K562 (cell line): Measurements from ENCODE around the gene EGLN1. TPM values are rescaled to one million over a fixed set of nuclear protein-coding genes. Genes with fewer than 3 reads are reported as not detected.

Experiments used
- ATAC-seq: fragments of 200-7000 bp; cut with Tn5 transposase; 3 replicates; pipeline ENCODE4 v1.9.1; 2020; ENCODE audit warnings: moderate library complexity
- BruUV-seq: library from RNA; stranded (reverse); fragments of 400-500 nt; replicated peaks from 2 replicates; lab custom pipeline; 2021; lab: Mats Ljungman, UMichigan
- CTCF ChIA-PET: fragments of 300-600 bp; formaldehyde crosslinking; extraction: SDS; loops from one replicate; lab custom pipeline; 2021; ENCODE audit warnings: low intra/inter-chr PET ratio; lab: Yijun Ruan, JAX
- POLR2A ChIA-PET: fragments of 300-600, 350-650 bp; sonication (Branson Sonifier 250); formaldehyde crosslinking; extraction: SDS; loops from one replicate; lab custom pipeline; 2021; ENCODE audit warnings: antibody characterized with exemption, inconsistent platforms; lab: Yijun Ruan, JAX
- DNase-seq, 4 experiments: peaks; one replicate each; pipeline versions ENCODE4 v3.0.0 to v3.0.0-alpha.2; 2011 to 2018; ENCODE audit warnings: low spot score in 3 of 4, mixed read lengths in 3 of 4; ENCODE audit errors: extremely low read depth in 1 of 4
- FAIRE-seq: peaks from 2 replicates; lab custom pipeline; 2011; peaks lifted over from hg19 to GRCh38; lab: Jason Lieb, UNC
- H2AFZ ChIP-seq: 2 replicates; pipeline ENCODE4 v1.6.0; 2011; ENCODE audit warnings: low read depth, low read length, control low read depth, inconsistent platforms
- H3K27ac ChIP-seq: fragments of 200-600 bp; 3 replicates; pipeline ENCODE4 v1.8.0; 2011; ENCODE audit warnings: low read depth, mild to moderate bottlenecking, control low read depth, inconsistent platforms, low read length, moderate library complexity, mixed read lengths; ENCODE audit errors: extremely low read depth
- H3K27me3 ChIP-seq, 2 experiments: fragments of 300-600 bp in 1 of 2; 2 replicates in 1 of 2; 3 replicates in 1 of 2; pipeline versions ENCODE4 v1.6.0 to v1.8.0; 2011; ENCODE audit warnings: inconsistent platforms in 2 of 2, low read length in 2 of 2, mild to moderate bottlenecking in 1 of 2, mixed read lengths in 1 of 2, moderate library complexity in 1 of 2; ENCODE audit not compliant: control insufficient read depth in 2 of 2, insufficient read depth in 2 of 2
- H3K36me3 ChIP-seq: fragments of 300-600 bp; 3 replicates; pipeline ENCODE4 v1.8.0; 2011; ENCODE audit warnings: mild to moderate bottlenecking, low read length, inconsistent platforms; ENCODE audit not compliant: control insufficient read depth, insufficient read depth
- H3K4me1 ChIP-seq, 2 experiments: fragments of 200-600 bp in 1 of 2; replicated peaks in 1 of 2; 2 replicates in 1 of 2; 3 replicates in 1 of 2; pipeline versions ENCODE4 v1.5.1 to v1.8.0; 2011; ENCODE audit warnings: inconsistent platforms in 2 of 2, low read length in 2 of 2, mild to moderate bottlenecking in 1 of 2, mixed read lengths in 1 of 2, moderate library complexity in 1 of 2; ENCODE audit not compliant: control insufficient read depth in 2 of 2, insufficient read depth in 2 of 2
- H3K4me2 ChIP-seq: 2 replicates; pipeline ENCODE4 v1.6.1; 2011; ENCODE audit warnings: low read length, control low read depth, inconsistent platforms, mixed read lengths; ENCODE audit not compliant: insufficient read depth
- H3K4me3 ChIP-seq: fragments of 200-600 bp; sonication (generic), shearing (Covaris generic); 2 replicates; pipeline ENCODE4 v1.5.1; 2016; ENCODE audit warnings: control low read depth, inconsistent platforms
- H3K79me2 ChIP-seq: fragments of 200-600 bp; 3 replicates; pipeline ENCODE4 v1.8.0; 2011; ENCODE audit warnings: low read length, inconsistent platforms; ENCODE audit not compliant: control insufficient read depth, insufficient read depth
- H3K9ac ChIP-seq, 2 experiments: 2 replicates each; pipeline versions ENCODE4 v1.6.0 to v1.6.1; 2011; ENCODE audit warnings: low read depth in 2 of 2, low read length in 2 of 2, control low read depth in 1 of 2, inconsistent platforms in 1 of 2, mild to moderate bottlenecking in 1 of 2, mixed read lengths in 1 of 2; ENCODE audit not compliant: insufficient read depth in 1 of 2
- H3K9me1 ChIP-seq: one replicate; pipeline ENCODE4 v1.6.0; 2011; ENCODE audit warnings: inconsistent platforms, mild to moderate bottlenecking, low read length, moderate library complexity; ENCODE audit not compliant: control insufficient read depth, insufficient read depth
- H3K9me3 ChIP-seq: replicated peaks from 2 replicates; pipeline ENCODE4 v1.5.1; 2011; ENCODE audit warnings: low read depth, low read length, inconsistent platforms; ENCODE audit not compliant: control insufficient read depth, insufficient read depth
- H4K20me1 ChIP-seq: replicated peaks from 2 replicates; pipeline ENCODE4 v1.6.1; 2011; ENCODE audit warnings: low read length, inconsistent platforms, mixed read lengths; ENCODE audit not compliant: control insufficient read depth, insufficient read depth
- EP300 ChIP-seq: IDR thresholded peaks from 2 replicates; pipeline ENCODE4 v1.6.1; 2012; ENCODE audit warnings: low read length, improper control_type of control experiment
- PYGO2 ChIP-seq: fragments of 450-650 bp; IDR thresholded peaks from 2 replicates; pipeline ENCODE4 v1.6.1; 2016; ENCODE audit warnings: mild to moderate bottlenecking, missing genetic modification characterization, moderate library complexity, missing compliant biosample characterization
- ZNF146 ChIP-seq: IDR thresholded peaks from one replicate; pipeline ENCODE4 v1.6.1; 2018; ENCODE audit warnings: missing compliant biosample characterization; ENCODE audit not compliant: unreplicated experiment
- ZNF311 ChIP-seq: fragments of 250-450 bp; sonication (Bioruptor Pico); IDR thresholded peaks from 2 replicates; pipeline ENCODE4 v1.4.0; 2020; ENCODE audit warnings: mild to moderate bottlenecking, moderate library complexity
- ZNF395 ChIP-seq: fragments of 200-800 bp; sonication (Bioruptor generic); IDR thresholded peaks from 2 replicates; pipeline ENCODE4 v1.6.1; 2017; ENCODE audit warnings: missing genetic modification characterization, missing compliant biosample characterization
- WGBS: fragments of 100-300 bp; shearing (Covaris generic); methylation state at CpG from one replicate; pipeline ENCODE4 v1.1.6; 2016; ENCODE audit warnings: low coverage, mixed read lengths; ENCODE audit not compliant: insufficient coverage; ENCODE audit errors: missing lambda C conversion rate; 5-methylcytosine and 5-hydroxymethylcytosine counted together
- in situ Hi-C: fragments of 300-500 bp; cut with MboI; formaldehyde crosslinking; loops from 4 replicates; pipeline ENCODE4 v1.15.0; 2018; ENCODE audit warnings: inconsistent platforms, mixed read lengths
- intact Hi-C: fragments of 100-400 bp; cut with micrococcal nuclease; formaldehyde crosslinking; loops from 2 replicates; pipeline ENCODE4 v1.14.2; 2022
- polyA plus RNA-seq, 8 experiments: library from polyadenylated mRNA; depleted of rRNA in 4 of 8; stranded (reverse) in 5 of 8; unstranded in 3 of 8; fragments of >200 nt; fragmentation: Nextera tagmentation in 2 of 8; fragmentation: Illumina TruSeq in 1 of 8; extraction: Ambion mirVana in 2 of 8; extraction: Trizol in 1 of 8; gene quantifications; 2 replicates each; pipeline versions ENCODE4 v1.2.1 to v1.2.3, GENCODE V29; 2011 to 2014; ENCODE audit warnings: inconsistent platforms in 1 of 8, missing spikeins in 1 of 8
- total RNA-seq, 7 experiments: library from RNA; depleted of rRNA in 6 of 7; stranded (reverse); fragments of >200 nt in 6 of 7; fragmentation: Illumina TruSeq in 2 of 7; extraction: Trizol in 2 of 7; gene quantifications; 2 replicates each; pipeline versions ENCODE4 v1.2.1 to v1.2.3, GENCODE V29; 2011 to 2021; ENCODE audit warnings: low replicate concordance in 1 of 7
- TF ChIP-seq, protein P1 (sequence below): fragments of 450-650 bp; IDR thresholded peaks from 2 replicates; pipeline ENCODE4 v1.6.1; 2016; ENCODE audit warnings: mild to moderate bottlenecking, moderate library complexity

Gene EGLN1
- total and polyA plus RNA-seq, 9 of the 15 experiments (the other 6 are each of a cell fraction or from before 2014, with no cell fraction given): 5.2 to 54.3 (median 24.6) TPM

- TF ChIP-seq ZNF146 (CRISPR knock-in tag): no peak
- TF ChIP-seq ZNF395 (CRISPR knock-in tag): no peak
- TF ChIP-seq ZNF311 (CRISPR knock-in tag): no peak
- no peak for TF ChIP-seq PYGO2 (tag)
- no peak for TF ChIP-seq EP300
- TF ChIP-seq, protein P1, sequence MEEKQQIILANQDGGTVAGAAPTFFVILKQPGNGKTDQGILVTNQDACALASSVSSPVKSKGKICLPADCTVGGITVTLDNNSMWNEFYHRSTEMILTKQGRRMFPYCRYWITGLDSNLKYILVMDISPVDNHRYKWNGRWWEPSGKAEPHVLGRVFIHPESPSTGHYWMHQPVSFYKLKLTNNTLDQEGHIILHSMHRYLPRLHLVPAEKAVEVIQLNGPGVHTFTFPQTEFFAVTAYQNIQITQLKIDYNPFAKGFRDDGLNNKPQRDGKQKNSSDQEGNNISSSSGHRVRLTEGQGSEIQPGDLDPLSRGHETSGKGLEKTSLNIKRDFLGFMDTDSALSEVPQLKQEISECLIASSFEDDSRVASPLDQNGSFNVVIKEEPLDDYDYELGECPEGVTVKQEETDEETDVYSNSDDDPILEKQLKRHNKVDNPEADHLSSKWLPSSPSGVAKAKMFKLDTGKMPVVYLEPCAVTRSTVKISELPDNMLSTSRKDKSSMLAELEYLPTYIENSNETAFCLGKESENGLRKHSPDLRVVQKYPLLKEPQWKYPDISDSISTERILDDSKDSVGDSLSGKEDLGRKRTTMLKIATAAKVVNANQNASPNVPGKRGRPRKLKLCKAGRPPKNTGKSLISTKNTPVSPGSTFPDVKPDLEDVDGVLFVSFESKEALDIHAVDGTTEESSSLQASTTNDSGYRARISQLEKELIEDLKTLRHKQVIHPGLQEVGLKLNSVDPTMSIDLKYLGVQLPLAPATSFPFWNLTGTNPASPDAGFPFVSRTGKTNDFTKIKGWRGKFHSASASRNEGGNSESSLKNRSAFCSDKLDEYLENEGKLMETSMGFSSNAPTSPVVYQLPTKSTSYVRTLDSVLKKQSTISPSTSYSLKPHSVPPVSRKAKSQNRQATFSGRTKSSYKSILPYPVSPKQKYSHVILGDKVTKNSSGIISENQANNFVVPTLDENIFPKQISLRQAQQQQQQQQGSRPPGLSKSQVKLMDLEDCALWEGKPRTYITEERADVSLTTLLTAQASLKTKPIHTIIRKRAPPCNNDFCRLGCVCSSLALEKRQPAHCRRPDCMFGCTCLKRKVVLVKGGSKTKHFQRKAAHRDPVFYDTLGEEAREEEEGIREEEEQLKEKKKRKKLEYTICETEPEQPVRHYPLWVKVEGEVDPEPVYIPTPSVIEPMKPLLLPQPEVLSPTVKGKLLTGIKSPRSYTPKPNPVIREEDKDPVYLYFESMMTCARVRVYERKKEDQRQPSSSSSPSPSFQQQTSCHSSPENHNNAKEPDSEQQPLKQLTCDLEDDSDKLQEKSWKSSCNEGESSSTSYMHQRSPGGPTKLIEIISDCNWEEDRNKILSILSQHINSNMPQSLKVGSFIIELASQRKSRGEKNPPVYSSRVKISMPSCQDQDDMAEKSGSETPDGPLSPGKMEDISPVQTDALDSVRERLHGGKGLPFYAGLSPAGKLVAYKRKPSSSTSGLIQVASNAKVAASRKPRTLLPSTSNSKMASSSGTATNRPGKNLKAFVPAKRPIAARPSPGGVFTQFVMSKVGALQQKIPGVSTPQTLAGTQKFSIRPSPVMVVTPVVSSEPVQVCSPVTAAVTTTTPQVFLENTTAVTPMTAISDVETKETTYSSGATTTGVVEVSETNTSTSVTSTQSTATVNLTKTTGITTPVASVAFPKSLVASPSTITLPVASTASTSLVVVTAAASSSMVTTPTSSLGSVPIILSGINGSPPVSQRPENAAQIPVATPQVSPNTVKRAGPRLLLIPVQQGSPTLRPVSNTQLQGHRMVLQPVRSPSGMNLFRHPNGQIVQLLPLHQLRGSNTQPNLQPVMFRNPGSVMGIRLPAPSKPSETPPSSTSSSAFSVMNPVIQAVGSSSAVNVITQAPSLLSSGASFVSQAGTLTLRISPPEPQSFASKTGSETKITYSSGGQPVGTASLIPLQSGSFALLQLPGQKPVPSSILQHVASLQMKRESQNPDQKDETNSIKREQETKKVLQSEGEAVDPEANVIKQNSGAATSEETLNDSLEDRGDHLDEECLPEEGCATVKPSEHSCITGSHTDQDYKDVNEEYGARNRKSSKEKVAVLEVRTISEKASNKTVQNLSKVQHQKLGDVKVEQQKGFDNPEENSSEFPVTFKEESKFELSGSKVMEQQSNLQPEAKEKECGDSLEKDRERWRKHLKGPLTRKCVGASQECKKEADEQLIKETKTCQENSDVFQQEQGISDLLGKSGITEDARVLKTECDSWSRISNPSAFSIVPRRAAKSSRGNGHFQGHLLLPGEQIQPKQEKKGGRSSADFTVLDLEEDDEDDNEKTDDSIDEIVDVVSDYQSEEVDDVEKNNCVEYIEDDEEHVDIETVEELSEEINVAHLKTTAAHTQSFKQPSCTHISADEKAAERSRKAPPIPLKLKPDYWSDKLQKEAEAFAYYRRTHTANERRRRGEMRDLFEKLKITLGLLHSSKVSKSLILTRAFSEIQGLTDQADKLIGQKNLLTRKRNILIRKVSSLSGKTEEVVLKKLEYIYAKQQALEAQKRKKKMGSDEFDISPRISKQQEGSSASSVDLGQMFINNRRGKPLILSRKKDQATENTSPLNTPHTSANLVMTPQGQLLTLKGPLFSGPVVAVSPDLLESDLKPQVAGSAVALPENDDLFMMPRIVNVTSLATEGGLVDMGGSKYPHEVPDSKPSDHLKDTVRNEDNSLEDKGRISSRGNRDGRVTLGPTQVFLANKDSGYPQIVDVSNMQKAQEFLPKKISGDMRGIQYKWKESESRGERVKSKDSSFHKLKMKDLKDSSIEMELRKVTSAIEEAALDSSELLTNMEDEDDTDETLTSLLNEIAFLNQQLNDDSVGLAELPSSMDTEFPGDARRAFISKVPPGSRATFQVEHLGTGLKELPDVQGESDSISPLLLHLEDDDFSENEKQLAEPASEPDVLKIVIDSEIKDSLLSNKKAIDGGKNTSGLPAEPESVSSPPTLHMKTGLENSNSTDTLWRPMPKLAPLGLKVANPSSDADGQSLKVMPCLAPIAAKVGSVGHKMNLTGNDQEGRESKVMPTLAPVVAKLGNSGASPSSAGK: no peak
- Histone ChIP-seq H2AFZ (no peak overlapping the region), H3K27ac (no peak overlapping the region), H3K27me3 (peaks cover 0 to 6% of the 10 kb centered on the region in 2 experiments; a peak in 2 of 5 replicates), H3K4me2 (no peak overlapping the region), H3K9ac (no peak overlapping the region), H3K4me1 (peaks cover 0 to 4% of the 10 kb centered on the region in 2 experiments; a peak in 1 of 5 replicates), H3K36me3 (peaks cover 9% of the 10 kb centered on the region; the same call in 1 of the 3 replicates), H3K4me3 (no peak overlapping the region), H4K20me1 (no peaks in the 10 kb centered on the region), H3K79me2 (peaks cover 19% of the 10 kb centered on the region), H3K9me1 (no peaks in the 10 kb centered on the region), H3K9me3 (no peaks in the 10 kb centered on the region)
- ChIA-PET CTCF (no interaction called here), POLR2A (no interaction called here)
- in situ Hi-C loops (no loop called here), intact Hi-C loops (no loop called here)
- BruUV-seq: no TSS peak
- 66% methylated on average over 7 of the region's 7 CpGs for WGBS
- ATAC-seq (no peak), FAIRE-seq (no peak), DNase-seq (no peak)
These were observed 92.6 kb downstream of the EGLN1 start for GRCh38 chr1:231329483-231329882.
